ENCODE results near the gene DERL3. TPM values are rescaled to one million over a fixed set of nuclear protein-coding genes. Genes with fewer than 3 reads are reported as not detected.

Gene DERL3
- total and polyA plus RNA-seq, 2 of the 13 experiments (the other 11 are each of a cell fraction or from before 2014, with no cell fraction given) = not detected

DNA sequence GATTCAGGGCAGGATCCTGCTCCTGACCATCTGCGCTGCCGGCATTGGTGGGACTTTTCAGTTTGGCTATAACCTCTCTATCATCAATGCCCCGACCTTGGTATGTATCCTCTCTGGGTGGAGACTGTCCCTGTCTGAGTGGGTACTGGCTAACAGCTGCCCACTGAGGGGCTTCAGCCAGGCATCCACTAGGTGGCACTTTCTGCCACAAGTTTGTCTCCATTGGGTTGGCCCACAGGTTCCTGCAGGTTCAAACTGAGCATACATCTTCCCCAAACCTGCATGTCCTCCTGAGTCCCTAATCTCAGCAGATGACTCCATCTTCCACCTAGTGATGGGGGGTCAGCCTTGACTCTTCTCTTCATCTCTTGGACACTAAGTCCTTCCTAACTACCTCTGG, 23.3 kb upstream of the DERL3 start:
- intact Hi-C loops (cut with micrococcal nuclease; ENCODE audit: unreplicated experiment) (no loop called here), in situ Hi-C loops (cut with HindIII; ENCODE audit: extremely low pct_ligation_motif_present, low pct_unique_long_range_greater_than_20kb) (no loop called here)
- FAIRE-seq (peak; percentile 67), DNase-seq (ENCODE audit: low spot score) (no peak), ATAC-seq (peak; percentile 60)
- no CpG with 5 or more reads among the region's 3 CpGs for WGBS (ENCODE audit: low lambda C conversion rate)
- H3K9ac ChIP-seq (ENCODE audit: insufficient read depth, low read depth, low read length) = no peak overlapping the region
- no peaks in the 10 kb centered on the region for H4K20me1 ChIP-seq (ENCODE audit: insufficient read depth, low read length)
- no peak overlapping the region for H2AFZ ChIP-seq (ENCODE audit: low read length)
- peaks cover 25% of the 10 kb centered on the region for H3K4me1 ChIP-seq (ENCODE audit: insufficient read depth, low read length)
- H3K36me3 ChIP-seq (replicated peaks in 1 of 2; ENCODE audit: control insufficient read depth in 1 of 2, insufficient read depth in 2 of 2, low read length in 2 of 2) = peaks cover 0 to 2% of the 10 kb centered on the region in 2 experiments; a peak in 1 of 5 replicates
- no peak overlapping the region for H3K4me3 ChIP-seq (replicated peaks in 1 of 3; ENCODE audit: insufficient read depth in 1 of 3, low read depth in 2 of 3, low read length in 3 of 3)
- peaks cover 7% of the 10 kb centered on the region for H3K79me2 ChIP-seq (ENCODE audit: insufficient read depth, low read length)
- no peak overlapping the region for H3K4me2 ChIP-seq (ENCODE audit: low read depth, low read length)
- H3K27me3 ChIP-seq (ENCODE audit: control insufficient read depth in 1 of 2, insufficient read depth in 2 of 2, low read length in 2 of 2) = no peaks in the 10 kb centered on the region; a peak in 1 of 5 replicates
- POLR2A ChIA-PET = interaction anchor here (1.3 kb wide), 1 partner anchor 32 kb away, joined by 6 read pairs; the partner anchor contains the start of gene MIF
- CTCF ChIA-PET (ENCODE audit: low intra/inter-chr PET ratio, low total read pairs) = interaction anchor here (0.8 kb wide), 1 partner anchor 32 kb away, joined by 7 read pairs; the partner anchor contains the start of gene MIF
- H3K27ac ChIP-seq (ENCODE audit: extremely low read length, insufficient read depth, low read length) = no peak overlapping the region
- BruUV-seq (replicated peaks) = no TSS peak
- no peaks in the 10 kb centered on the region for H3K9me3 ChIP-seq (ENCODE audit: low read length)
- TF ChIP-seq MAFK (conservative IDR thresholded peaks at IDR 0.05 in 1 of 2, IDR thresholded peaks at IDR 0.05 in 1 of 2; ENCODE audit: low read length in 2 of 2) = no peak
- no peak for TF ChIP-seq ZKSCAN8 (CRISPR knock-in tag; IDR thresholded peaks at IDR 0.05; ENCODE audit: borderline replicate concordance)
- TF ChIP-seq LCORL (IDR thresholded peaks at IDR 0.05) = no peak
- 0 out of 2 replicates have a peak, but pooled peaks have one; percentile 27 for TF ChIP-seq LCORL (CRISPR knock-in tag; IDR thresholded peaks at IDR 0.05)
- TF ChIP-seq ZNF446 (CRISPR knock-in tag; IDR thresholded peaks at IDR 0.05) = no peak
- TF ChIP-seq RAD21 (CRISPR knock-in tag; IDR thresholded peaks at IDR 0.05) = peak; percentile 66
- no peak for TF ChIP-seq JARID2 (CRISPR knock-in tag; IDR thresholded peaks at IDR 0.05; ENCODE audit: insufficient replicate concordance)
- TF ChIP-seq KLF15 (CRISPR knock-in tag; IDR thresholded peaks at IDR 0.05; ENCODE audit: borderline replicate concordance) = no peak
- TF ChIP-seq, protein P1, sequence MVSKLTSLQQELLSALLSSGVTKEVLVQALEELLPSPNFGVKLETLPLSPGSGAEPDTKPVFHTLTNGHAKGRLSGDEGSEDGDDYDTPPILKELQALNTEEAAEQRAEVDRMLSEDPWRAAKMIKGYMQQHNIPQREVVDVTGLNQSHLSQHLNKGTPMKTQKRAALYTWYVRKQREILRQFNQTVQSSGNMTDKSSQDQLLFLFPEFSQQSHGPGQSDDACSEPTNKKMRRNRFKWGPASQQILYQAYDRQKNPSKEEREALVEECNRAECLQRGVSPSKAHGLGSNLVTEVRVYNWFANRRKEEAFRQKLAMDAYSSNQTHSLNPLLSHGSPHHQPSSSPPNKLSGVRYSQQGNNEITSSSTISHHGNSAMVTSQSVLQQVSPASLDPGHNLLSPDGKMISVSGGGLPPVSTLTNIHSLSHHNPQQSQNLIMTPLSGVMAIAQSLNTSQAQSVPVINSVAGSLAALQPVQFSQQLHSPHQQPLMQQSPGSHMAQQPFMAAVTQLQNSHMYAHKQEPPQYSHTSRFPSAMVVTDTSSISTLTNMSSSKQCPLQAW (CRISPR knock-in tag; IDR thresholded peaks at IDR 0.05) = 0 out of 2 replicates have a peak, but pooled peaks have one; percentile 29
- TF ChIP-seq, protein P2, sequence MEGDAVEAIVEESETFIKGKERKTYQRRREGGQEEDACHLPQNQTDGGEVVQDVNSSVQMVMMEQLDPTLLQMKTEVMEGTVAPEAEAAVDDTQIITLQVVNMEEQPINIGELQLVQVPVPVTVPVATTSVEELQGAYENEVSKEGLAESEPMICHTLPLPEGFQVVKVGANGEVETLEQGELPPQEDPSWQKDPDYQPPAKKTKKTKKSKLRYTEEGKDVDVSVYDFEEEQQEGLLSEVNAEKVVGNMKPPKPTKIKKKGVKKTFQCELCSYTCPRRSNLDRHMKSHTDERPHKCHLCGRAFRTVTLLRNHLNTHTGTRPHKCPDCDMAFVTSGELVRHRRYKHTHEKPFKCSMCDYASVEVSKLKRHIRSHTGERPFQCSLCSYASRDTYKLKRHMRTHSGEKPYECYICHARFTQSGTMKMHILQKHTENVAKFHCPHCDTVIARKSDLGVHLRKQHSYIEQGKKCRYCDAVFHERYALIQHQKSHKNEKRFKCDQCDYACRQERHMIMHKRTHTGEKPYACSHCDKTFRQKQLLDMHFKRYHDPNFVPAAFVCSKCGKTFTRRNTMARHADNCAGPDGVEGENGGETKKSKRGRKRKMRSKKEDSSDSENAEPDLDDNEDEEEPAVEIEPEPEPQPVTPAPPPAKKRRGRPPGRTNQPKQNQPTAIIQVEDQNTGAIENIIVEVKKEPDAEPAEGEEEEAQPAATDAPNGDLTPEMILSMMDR (CRISPR knock-in tag; IDR thresholded peaks at IDR 0.05) = peak; percentile 88
- peak; percentile 76 for TF ChIP-seq STAG1 (CRISPR knock-in tag; IDR thresholded peaks at IDR 0.05)
- TF ChIP-seq ZBTB7B (CRISPR knock-in tag; IDR thresholded peaks at IDR 0.05) = 0 out of 2 replicates have a peak, but pooled peaks have one; percentile 43
- TF ChIP-seq, protein P3, sequence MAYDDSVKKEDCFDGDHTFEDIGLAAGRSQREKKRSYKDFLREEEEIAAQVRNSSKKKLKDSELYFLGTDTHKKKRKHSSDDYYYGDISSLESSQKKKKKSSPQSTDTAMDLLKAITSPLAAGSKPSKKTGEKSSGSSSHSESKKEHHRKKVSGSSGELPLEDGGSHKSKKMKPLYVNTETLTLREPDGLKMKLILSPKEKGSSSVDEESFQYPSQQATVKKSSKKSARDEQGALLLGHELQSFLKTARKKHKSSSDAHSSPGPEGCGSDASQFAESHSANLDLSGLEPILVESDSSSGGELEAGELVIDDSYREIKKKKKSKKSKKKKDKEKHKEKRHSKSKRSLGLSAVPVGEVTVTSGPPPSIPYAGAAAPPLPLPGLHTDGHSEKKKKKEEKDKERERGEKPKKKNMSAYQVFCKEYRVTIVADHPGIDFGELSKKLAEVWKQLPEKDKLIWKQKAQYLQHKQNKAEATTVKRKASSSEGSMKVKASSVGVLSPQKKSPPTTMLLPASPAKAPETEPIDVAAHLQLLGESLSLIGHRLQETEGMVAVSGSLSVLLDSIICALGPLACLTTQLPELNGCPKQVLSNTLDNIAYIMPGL (CRISPR knock-in tag; IDR thresholded peaks at IDR 0.05; ENCODE audit: borderline replicate concordance in 1 of 2, low read depth in 1 of 2) = 0 out of 4 replicates have a peak, but pooled peaks of 1 of the 2 experiments have one; percentile 15
- TF ChIP-seq, protein P4, sequence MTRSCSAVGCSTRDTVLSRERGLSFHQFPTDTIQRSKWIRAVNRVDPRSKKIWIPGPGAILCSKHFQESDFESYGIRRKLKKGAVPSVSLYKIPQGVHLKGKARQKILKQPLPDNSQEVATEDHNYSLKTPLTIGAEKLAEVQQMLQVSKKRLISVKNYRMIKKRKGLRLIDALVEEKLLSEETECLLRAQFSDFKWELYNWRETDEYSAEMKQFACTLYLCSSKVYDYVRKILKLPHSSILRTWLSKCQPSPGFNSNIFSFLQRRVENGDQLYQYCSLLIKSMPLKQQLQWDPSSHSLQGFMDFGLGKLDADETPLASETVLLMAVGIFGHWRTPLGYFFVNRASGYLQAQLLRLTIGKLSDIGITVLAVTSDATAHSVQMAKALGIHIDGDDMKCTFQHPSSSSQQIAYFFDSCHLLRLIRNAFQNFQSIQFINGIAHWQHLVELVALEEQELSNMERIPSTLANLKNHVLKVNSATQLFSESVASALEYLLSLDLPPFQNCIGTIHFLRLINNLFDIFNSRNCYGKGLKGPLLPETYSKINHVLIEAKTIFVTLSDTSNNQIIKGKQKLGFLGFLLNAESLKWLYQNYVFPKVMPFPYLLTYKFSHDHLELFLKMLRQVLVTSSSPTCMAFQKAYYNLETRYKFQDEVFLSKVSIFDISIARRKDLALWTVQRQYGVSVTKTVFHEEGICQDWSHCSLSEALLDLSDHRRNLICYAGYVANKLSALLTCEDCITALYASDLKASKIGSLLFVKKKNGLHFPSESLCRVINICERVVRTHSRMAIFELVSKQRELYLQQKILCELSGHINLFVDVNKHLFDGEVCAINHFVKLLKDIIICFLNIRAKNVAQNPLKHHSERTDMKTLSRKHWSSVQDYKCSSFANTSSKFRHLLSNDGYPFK (CRISPR knock-in tag; IDR thresholded peaks at IDR 0.05; ENCODE audit: borderline replicate concordance) = 0 out of 2 replicates have a peak, but pooled peaks have one; percentile 18
- TF ChIP-seq SMC3 (IDR thresholded peaks at IDR 0.05; ENCODE audit: low read length) = peak; percentile 64
